Right atrium auricular region (tissue), 2 donors: ENCODE data around the gene GLRX5. TPM values are rescaled to one million over a fixed set of nuclear protein-coding genes. Genes with fewer than 3 reads are reported as not detected.

Experiments
- DNase-seq: peaks from one replicate; pipeline ENCODE4 v3.0.0-alpha.2; 2019; ENCODE audit warnings: low spot score
- H3K27ac ChIP-seq, 2 donors: fragments of 200-600 bp; sonication (generic); 1 replicate in 1 of 2; 2 replicates in 1 of 2; pipeline ENCODE4 v1.5.1; 2016 to 2019
- H3K27me3 ChIP-seq, 2 donors: fragments of 200-600 bp; sonication (generic); one replicate each; pipeline versions ENCODE4 v1.5.1 to v1.6.0; 2017 to 2019
- H3K36me3 ChIP-seq: fragments of 200-600 bp; sonication (generic); one replicate; pipeline ENCODE4 v1.5.1; 2016
- H3K4me1 ChIP-seq, 2 donors: fragments of 200-600 bp; sonication (generic); one replicate each; pipeline versions ENCODE4 v1.5.1 to v1.6.0; 2017 to 2019
- H3K4me3 ChIP-seq, 2 donors: fragments of 200-600 bp; sonication (generic); 1 replicate in 1 of 2; 2 replicates in 1 of 2; pipeline ENCODE4 v1.5.1; 2017 to 2019; ENCODE audit warnings: mild to moderate bottlenecking in 1 of 2, moderate library complexity in 1 of 2
- H3K9me3 ChIP-seq, 2 donors: fragments of 200-600 bp; sonication (generic); one replicate each; pipeline ENCODE4 v1.5.1; 2019
- CTCF ChIP-seq, 2 donors: fragments of 200-600 bp; sonication (generic); IDR thresholded peaks; one replicate each; pipeline ENCODE4 v1.5.1; 2019; ENCODE audit warnings: antibody characterized with exemption in 2 of 2
- total RNA-seq, 2 donors: library from RNA; depleted of rRNA; stranded (reverse); fragments of >200 nt; gene quantifications; one replicate each; pipeline ENCODE4 v1.1.0, GENCODE V29; 2016

GLRX5 gene
- total RNA-seq, 2 donors from 2014 or later, result 54.0 to 58.9 TPM

GRCh38 chr14:95553141-95553540 is 18.3 kb downstream of the GLRX5 start:
- peaks cover 0 to 5% of the 10 kb centered on the region in 2 donors for H3K4me1 ChIP-seq
- no peaks in the 10 kb centered on the region for H3K9me3 ChIP-seq
- TF ChIP-seq CTCF (IDR thresholded peaks at IDR 0.05), result no peak
- no peaks in the 10 kb centered on the region for H3K27me3 ChIP-seq
- H3K4me3 ChIP-seq, result no peak overlapping the region
- DNase-seq, result no peak
- no peak overlapping the region for H3K27ac ChIP-seq
- no peaks in the 10 kb centered on the region for H3K36me3 ChIP-seq

GRCh38 chr14:95555053-95555452 is 20.2 kb downstream of the GLRX5 start:
- Histone ChIP-seq H3K4me1 (no peaks in the 10 kb centered on the region), H3K36me3 (no peaks in the 10 kb centered on the region), H3K9me3 (no peaks in the 10 kb centered on the region), H3K27ac (no peak overlapping the region), H3K4me3 (no peak overlapping the region), H3K27me3 (no peaks in the 10 kb centered on the region)
- no peak for TF ChIP-seq CTCF (IDR thresholded peaks at IDR 0.05)
- DNase-seq, result no peak

- TF ChIP-seq CTCF (IDR thresholded peaks at IDR 0.05), result no peak
- Histone ChIP-seq H3K4me3 (no peak overlapping the region), H3K36me3 (no peaks in the 10 kb centered on the region), H3K27ac (no peak overlapping the region), H3K9me3 (no peaks in the 10 kb centered on the region), H3K27me3 (no peaks in the 10 kb centered on the region), H3K4me1 (no peaks in the 10 kb centered on the region)
- DNase-seq, result no peak
These were observed 22.4 kb downstream of the GLRX5 start for GRCh38 chr14:95557291-95557690.

GRCh38 chr14:95557832-95558231 is 23.0 kb downstream of the GLRX5 start:
- no peak overlapping the region for H3K27ac ChIP-seq
- DNase-seq, result no peak
- H3K4me3 ChIP-seq, result no peak overlapping the region
- TF ChIP-seq CTCF (IDR thresholded peaks at IDR 0.05), result no peak
- no peaks in the 10 kb centered on the region for H3K36me3 ChIP-seq
- H3K4me1 ChIP-seq, result no peaks in the 10 kb centered on the region
- H3K27me3 ChIP-seq, result no peaks in the 10 kb centered on the region
- no peaks in the 10 kb centered on the region for H3K9me3 ChIP-seq

GRCh38 chr14:95559203-95559602 is 24.4 kb downstream of the GLRX5 start:
- H3K4me3 ChIP-seq, result no peak overlapping the region
- no peaks in the 10 kb centered on the region for H3K4me1 ChIP-seq
- no peak for TF ChIP-seq CTCF (IDR thresholded peaks at IDR 0.05)
- H3K27ac ChIP-seq, result no peak overlapping the region
- H3K27me3 ChIP-seq, result no peaks in the 10 kb centered on the region
- no peaks in the 10 kb centered on the region for H3K9me3 ChIP-seq
- no peak for DNase-seq
- H3K36me3 ChIP-seq, result no peaks in the 10 kb centered on the region

GRCh38 chr14:95561001-95561412 is 26.2 kb downstream of the GLRX5 start:
- Histone ChIP-seq H3K4me3 (no peak overlapping the region), H3K36me3 (no peaks in the 10 kb centered on the region), H3K27me3 (no peaks in the 10 kb centered on the region), H3K27ac (no peak overlapping the region), H3K9me3 (no peaks in the 10 kb centered on the region), H3K4me1 (no peaks in the 10 kb centered on the region)
- peak; percentile 81 to 94 for TF ChIP-seq CTCF (IDR thresholded peaks at IDR 0.05)
- DNase-seq, result peak; percentile 86
